ENCODE data around the gene PDLIM4. TPM values are rescaled to one million over a fixed set of nuclear protein-coding genes. Genes with fewer than 3 reads are reported as not detected.

Gene PDLIM4
- total and polyA plus RNA-seq, 2 experiments from 2014 or later: 25.2 to 31.8 TPM

GRCh38 chr5:132261881-132262845 is 4.7 kb downstream of the PDLIM4 start (continued):
- TF ChIP-seq CTCF (conservative IDR thresholded peaks at IDR 0.05; ENCODE audit: low read depth in 2 of 2): no peak
- TF ChIP-seq ZNF114 (CRISPR knock-in tag; IDR thresholded peaks at IDR 0.05): no peak
- no peak for TF ChIP-seq EZH2 (IDR thresholded peaks at IDR 0.05; ENCODE audit: low read depth, unreplicated experiment)
- no peak for TF ChIP-seq ETS1 (IDR thresholded peaks at IDR 0.05)
- TF ChIP-seq ZNF331 (CRISPR knock-in tag; IDR thresholded peaks at IDR 0.05; ENCODE audit: low read depth): no peak
- TF ChIP-seq EZH2phosphoT487 (IDR thresholded peaks at IDR 0.05; ENCODE audit: unreplicated experiment): no peak
- TF ChIP-seq STAT1 (IDR thresholded peaks at IDR 0.05; ENCODE audit: unreplicated experiment): no peak

- no peak for DNase-seq (ENCODE audit: low spot score)
- no peak overlapping the region for H2AFZ ChIP-seq
- H3K4me1 Mint-ChIP-seq: peaks cover 18% of the 10 kb centered on the region
- H3K79me2 ChIP-seq (replicated peaks; ENCODE audit: insufficient read depth): no peaks in the 10 kb centered on the region
- peaks cover 8% of the 10 kb centered on the region for H3K4me1 ChIP-seq (ENCODE audit: insufficient read depth)
- no peak overlapping the region for H3K4me3 Mint-ChIP-seq
- H3K36me3 Mint-ChIP-seq (ENCODE audit: low read depth): no peaks in the 10 kb centered on the region; the same call in 2 of the 3 replicates
- H3K27me3 ChIP-seq (ENCODE audit: insufficient read depth): peaks cover 4% of the 10 kb centered on the region; the same call in 1 of the 2 replicates
- H3K4me3 ChIP-seq: no peak overlapping the region
- no peak for TF ChIP-seq JUNB (IDR thresholded peaks at IDR 0.05; ENCODE audit: unreplicated experiment)
- TF ChIP-seq ZNF331 (CRISPR knock-in tag; IDR thresholded peaks at IDR 0.05; ENCODE audit: low read depth): no peak
- no peak for TF ChIP-seq EZH2phosphoT487 (IDR thresholded peaks at IDR 0.05; ENCODE audit: unreplicated experiment)
- TF ChIP-seq REST (IDR thresholded peaks at IDR 0.05; ENCODE audit: unreplicated experiment): no peak
- no peak for TF ChIP-seq EZH2 (IDR thresholded peaks at IDR 0.05; ENCODE audit: low read depth, unreplicated experiment)
- peaks cover 20% of the 10 kb centered on the region for H3K27me3 Mint-ChIP-seq (ENCODE audit: insufficient read depth, low read depth, poor library complexity)
- no peak for ATAC-seq
- no peak overlapping the region for H3K27ac ChIP-seq (ENCODE audit: low read depth)
- H3K9me2 ChIP-seq (ENCODE audit: insufficient read depth): no peaks in the 10 kb centered on the region
- H3F3A ChIP-seq (replicated peaks; ENCODE audit: low read depth): 0 out of 2 replicates have a peak, but pooled peaks cover 2% of the 10 kb centered on the region
- no peaks in the 10 kb centered on the region for H3K36me3 ChIP-seq (ENCODE audit: insufficient read depth)
- no peaks in the 10 kb centered on the region for H3K9me3 Mint-ChIP-seq
- no peak overlapping the region for H3K4me2 ChIP-seq
- H3K27ac Mint-ChIP-seq: no peak overlapping the region
- H4K20me1 ChIP-seq (replicated peaks; ENCODE audit: insufficient read depth): no peaks in the 10 kb centered on the region
Measured at GRCh38 chr5:132262882-132263547, 5.5 kb downstream of the PDLIM4 start.

Data from GM23338 (cell line).